Activated CD4-positive, alpha-beta T cell treated with anti-CD3 and anti-CD28 coated beads for 36 hours (primary cell): Measurements from ENCODE around the gene RAB11FIP4. TPM values are rescaled to one million over a fixed set of nuclear protein-coding genes. Genes with fewer than 3 reads are reported as not detected.

Source experiments
- ATAC-seq: fragments of 200-7000 bp; cut with Tn5 transposase; one replicate; pipeline ENCODE4 v1.10.0; 2021; ENCODE audit warnings: mild to moderate bottlenecking, moderate library complexity
- CTCF ChIA-PET: fragments of 350-600 bp; sonication (Branson Sonifier 250); formaldehyde crosslinking; loops from one replicate; lab custom pipeline; 2021; ENCODE audit warnings: antibody characterized with exemption; lab: Charles Lee
- POLR2A ChIA-PET: fragments of 350-600 bp; sonication (Branson Sonifier 250); formaldehyde crosslinking; loops from one replicate; lab custom pipeline; 2021; ENCODE audit warnings: antibody characterized with exemption, inconsistent platforms; lab: Charles Lee
- DNase-seq: peaks from one replicate; pipeline ENCODE4 v3.0.0-alpha.2; 2020
- H3K27ac Mint-ChIP-seq: one replicate; pipeline ENCODE4 v1.8.0; 2021; ENCODE audit warnings: mixed read lengths
- H3K27me3 Mint-ChIP-seq: one replicate; pipeline ENCODE4 v1.8.0; 2021; ENCODE audit warnings: mixed read lengths
- H3K36me3 Mint-ChIP-seq: one replicate; pipeline ENCODE4 v1.8.0; 2021; ENCODE audit warnings: low read depth, mixed read lengths
- H3K4me1 Mint-ChIP-seq: one replicate; pipeline ENCODE4 v1.8.0; 2021; ENCODE audit warnings: mixed read lengths
- H3K4me3 Mint-ChIP-seq: one replicate; pipeline ENCODE4 v1.8.0; 2021; ENCODE audit warnings: mild to moderate bottlenecking, moderate library complexity, mixed read lengths
- H3K9me3 Mint-ChIP-seq: one replicate; pipeline ENCODE4 v1.8.0; 2021; ENCODE audit warnings: low read depth, mixed read lengths
- intact Hi-C, 2 experiments: fragments of 100-400 bp; cut with DNase I in 1 of 2; cut with micrococcal nuclease in 1 of 2; formaldehyde crosslinking; loops; one replicate each; pipeline versions ENCODE4 v1.14.2 to v1.15.1; 2022 to 2024; cut with DNase I, micrococcal nuclease
- total RNA-seq, 2 experiments: library from RNA; stranded (reverse); gene quantifications; one replicate each; pipeline ENCODE4 v1.2.3, GENCODE V29; 2021

Gene RAB11FIP4
- total RNA-seq, 2 experiments from 2014 or later, result 30.3 to 41.4 TPM

GRCh38 chr17:31490019-31490650 is 98.7 kb downstream of the RAB11FIP4 start:
- no peaks in the 10 kb centered on the region for H3K27me3 Mint-ChIP-seq
- peak overlapping the region; percentile 81 for H3K27ac Mint-ChIP-seq
- DNase-seq (no peak), ATAC-seq (no peak)
- H3K9me3 Mint-ChIP-seq, result no peaks in the 10 kb centered on the region
- ChIA-PET CTCF (interaction anchor here (1.4 to 8.6 kb wide), 2 partner anchors 20 to 45 kb away, joined by 3 to 64 read pairs; no protein-coding TSS in a partner anchor), POLR2A (interaction anchor here (0.5 kb wide), 1 partner anchor 388 kb away, joined by 3 read pairs; no protein-coding TSS in a partner anchor)
- H3K36me3 Mint-ChIP-seq, result peaks cover 2% of the 10 kb centered on the region
- H3K4me1 Mint-ChIP-seq, result peaks cover 70% of the 10 kb centered on the region
- H3K4me3 Mint-ChIP-seq, result peak overlapping the region; percentile 84
- intact Hi-C loops, result loop anchor here (5.0 kb wide), 4 partner anchors 168 to 1013 kb away; partner anchors contain the start of genes CRLF3 (in 1 of the 2), EVI2A (in 1 of the 2), GOSR1 (in 1 of the 2) and LRRC37B (in 1 of the 2)

GRCh38 chr17:31490671-31491375 is 99.3 kb downstream of the RAB11FIP4 start:
- CTCF ChIA-PET, result interaction anchor here (0.6 to 8.6 kb wide), 2 partner anchors 19 to 414 kb away, joined by 3 to 64 read pairs; no protein-coding TSS in a partner anchor
- peaks cover 4% of the 10 kb centered on the region for H3K36me3 Mint-ChIP-seq
- peak overlapping the region; percentile 84 for H3K4me3 Mint-ChIP-seq
- no peak for ATAC-seq
- no peaks in the 10 kb centered on the region for H3K9me3 Mint-ChIP-seq
- DNase-seq, result no peak
- peaks cover 77% of the 10 kb centered on the region for H3K4me1 Mint-ChIP-seq
- H3K27ac Mint-ChIP-seq, result peak overlapping the region; percentile 64
- POLR2A ChIA-PET, result interaction anchor here (0.5 kb wide), 2 partner anchors 387 to 401 kb away, joined by 3 read pairs; no protein-coding TSS in a partner anchor
- no peaks in the 10 kb centered on the region for H3K27me3 Mint-ChIP-seq
- intact Hi-C loops, result loop anchor here (5.0 kb wide), 4 partner anchors 169 to 1014 kb away; partner anchors contain the start of genes CRLF3 (in 1 of the 2), EVI2A (in 1 of the 2), GOSR1 (in 1 of the 2) and LRRC37B (in 1 of the 2)

- DNase-seq (peak; percentile 34), ATAC-seq (no peak)
- Mint-ChIP-seq H3K4me1 (peaks cover 83% of the 10 kb centered on the region), H3K27me3 (no peaks in the 10 kb centered on the region), H3K9me3 (no peaks in the 10 kb centered on the region), H3K27ac (peak overlapping the region; percentile 97), H3K4me3 (peak overlapping the region; percentile 17), H3K36me3 (peaks cover 4% of the 10 kb centered on the region)
- ChIA-PET CTCF (interaction anchor here (0.6 to 8.6 kb wide), 3 partner anchors 18 to 414 kb away, joined by 3 to 64 read pairs (median 3); no protein-coding TSS in a partner anchor), POLR2A (interaction anchor here (0.5 kb wide), 1 partner anchor 400 kb away, joined by 3 read pairs; no protein-coding TSS in a partner anchor)
- intact Hi-C loops, result loop anchor here (5.0 kb wide), 4 partner anchors 169 to 1014 kb away; partner anchors contain the start of genes CRLF3 (in 1 of the 2), EVI2A (in 1 of the 2), GOSR1 (in 1 of the 2) and LRRC37B (in 1 of the 2)
Measured at GRCh38 chr17:31491376-31492131, 100.1 kb downstream of the RAB11FIP4 start.

GRCh38 chr17:31492206-31492605 is 100.7 kb downstream of the RAB11FIP4 start:
- H3K4me3 Mint-ChIP-seq, result peak overlapping the region; percentile 17
- no peaks in the 10 kb centered on the region for H3K9me3 Mint-ChIP-seq
- H3K27me3 Mint-ChIP-seq, result no peaks in the 10 kb centered on the region
- ATAC-seq (no peak), DNase-seq (no peak)
- intact Hi-C loops, result loop anchor here (5.0 kb wide), 4 partner anchors 170 to 1015 kb away; partner anchors contain the start of genes CRLF3 (in 1 of the 2), EVI2A (in 1 of the 2), GOSR1 (in 1 of the 2) and LRRC37B (in 1 of the 2)
- peaks cover 4% of the 10 kb centered on the region for H3K36me3 Mint-ChIP-seq
- ChIA-PET POLR2A (interaction anchor here (2.6 kb wide), 1 partner anchor 18 kb away, joined by 24 read pairs; no protein-coding TSS in a partner anchor), CTCF (interaction anchor here (0.6 to 8.6 kb wide), 2 partner anchors 18 to 43 kb away, joined by 3 to 64 read pairs; no protein-coding TSS in a partner anchor)
- H3K27ac Mint-ChIP-seq, result peak overlapping the region; percentile 97
- peaks cover 80% of the 10 kb centered on the region for H3K4me1 Mint-ChIP-seq

GRCh38 chr17:31492880-31493655 is 101.6 kb downstream of the RAB11FIP4 start:
- no peaks in the 10 kb centered on the region for H3K9me3 Mint-ChIP-seq
- ATAC-seq (peak; percentile 45), DNase-seq (peak; percentile 91)
- peak overlapping the region; percentile 97 for H3K27ac Mint-ChIP-seq
- peaks cover 83% of the 10 kb centered on the region for H3K4me1 Mint-ChIP-seq
- ChIA-PET CTCF (interaction anchor here (0.8 to 8.6 kb wide), 4 partner anchors 17 to 350 kb away, joined by 4 to 64 read pairs (median 6); no protein-coding TSS in a partner anchor), POLR2A (interaction anchor here (2.6 kb wide), 1 partner anchor 17 kb away, joined by 24 read pairs; no protein-coding TSS in a partner anchor)
- intact Hi-C loops, result loop anchor here (5.0 kb wide), 4 partner anchors 171 to 1016 kb away; partner anchors contain the start of genes CRLF3 (in 1 of the 2), EVI2A (in 1 of the 2), GOSR1 (in 1 of the 2) and LRRC37B (in 1 of the 2)
- H3K4me3 Mint-ChIP-seq, result peak overlapping the region; percentile 58
- peaks cover 4% of the 10 kb centered on the region for H3K36me3 Mint-ChIP-seq
- H3K27me3 Mint-ChIP-seq, result no peaks in the 10 kb centered on the region

GRCh38 chr17:31493656-31494155 is 102.2 kb downstream of the RAB11FIP4 start:
- intact Hi-C loops, result loop anchor here (1.0 to 5.0 kb wide), 8 partner anchors 15 to 1016 kb away; partner anchors contain the start of genes COPRS (in 1 of the 2), CRLF3 (in 1 of the 2), EVI2A (in 1 of the 2) and GOSR1 (in 1 of the 2)
- H3K4me1 Mint-ChIP-seq, result peaks cover 89% of the 10 kb centered on the region
- H3K27me3 Mint-ChIP-seq, result no peaks in the 10 kb centered on the region
- POLR2A ChIA-PET, result interaction anchor here (2.6 kb wide), 1 partner anchor 16 kb away, joined by 24 read pairs; no protein-coding TSS in a partner anchor
- H3K9me3 Mint-ChIP-seq, result no peaks in the 10 kb centered on the region
- CTCF ChIA-PET, result interaction anchor here (0.9 to 8.6 kb wide), 4 partner anchors 16 to 349 kb away, joined by 3 to 64 read pairs (median 6); no protein-coding TSS in a partner anchor
- peaks cover 4% of the 10 kb centered on the region for H3K36me3 Mint-ChIP-seq
- peak overlapping the region; percentile 97 for H3K27ac Mint-ChIP-seq
- DNase-seq, result peak; percentile 42
- peak overlapping the region; percentile 58 for H3K4me3 Mint-ChIP-seq
- ATAC-seq, result peak; percentile 21

GRCh38 chr17:31494259-31495021 is 103.0 kb downstream of the RAB11FIP4 start:
- intact Hi-C loops, result loop anchor here (1.0 to 5.0 kb wide), 8 partner anchors 14 to 1017 kb away; partner anchors contain the start of genes COPRS (in 1 of the 2), CRLF3 (in 1 of the 2), EVI2A (in 1 of the 2) and GOSR1 (in 1 of the 2)
- H3K4me3 Mint-ChIP-seq, result peak overlapping the region; percentile 58
- H3K9me3 Mint-ChIP-seq, result no peaks in the 10 kb centered on the region

GRCh38 chr17:31495022-31495885 is 103.8 kb downstream of the RAB11FIP4 start:
- ATAC-seq, result no peak
- H3K36me3 Mint-ChIP-seq, result peaks cover 2% of the 10 kb centered on the region
- H3K4me1 Mint-ChIP-seq, result peaks cover 91% of the 10 kb centered on the region
- POLR2A ChIA-PET, result no interaction called here
- no peak for DNase-seq
- H3K27me3 Mint-ChIP-seq, result no peaks in the 10 kb centered on the region
- H3K4me3 Mint-ChIP-seq, result peak overlapping the region; percentile 45
- peak overlapping the region; percentile 91 for H3K27ac Mint-ChIP-seq
- no peaks in the 10 kb centered on the region for H3K9me3 Mint-ChIP-seq
- CTCF ChIA-PET, result interaction anchor here (0.8 to 8.6 kb wide), 2 partner anchors 8 to 15 kb away, joined by 3 to 64 read pairs; no protein-coding TSS in a partner anchor
- intact Hi-C loops, result loop anchor here in 1 of 2 experiments (2.0 kb wide), 2 partner anchors 364 to 406 kb away; partner anchors contain the start of genes COPRS and UTP6

More at GRCh38 chr17:31494259-31495021, 103.0 kb downstream of the RAB11FIP4 start:
- CTCF ChIA-PET, result interaction anchor here (0.8 to 8.6 kb wide), 4 partner anchors 9 to 349 kb away, joined by 3 to 64 read pairs (median 4); no protein-coding TSS in a partner anchor
- ATAC-seq (peak; percentile 86), DNase-seq (peak; percentile 82)
- H3K27ac Mint-ChIP-seq, result peak overlapping the region; percentile 97
- no peaks in the 10 kb centered on the region for H3K27me3 Mint-ChIP-seq
- H3K4me1 Mint-ChIP-seq, result peaks cover 91% of the 10 kb centered on the region
- peaks cover 4% of the 10 kb centered on the region for H3K36me3 Mint-ChIP-seq
- POLR2A ChIA-PET, result interaction anchor here (2.6 kb wide), 1 partner anchor 15 kb away, joined by 24 read pairs; no protein-coding TSS in a partner anchor
